ENCODE results near the gene OSTM1. TPM values are rescaled to one million over a fixed set of nuclear protein-coding genes. Genes with fewer than 3 reads are reported as not detected.
"Not testable (repeated sequence)": the region's sequence is repeated elsewhere in the genome, so short reads cannot be mapped to it uniquely, and the experiment has no call there.

Gene OSTM1
- total and polyA plus RNA-seq, 2 of the 13 experiments (the other 11 are each of a cell fraction or from before 2014, with no cell fraction given), result 8.7 to 20.5 TPM

- TF ChIP-seq ZNF703 (CRISPR knock-in tag; IDR thresholded peaks at IDR 0.05; ENCODE audit: borderline replicate concordance) (no peak), ZFP62 (CRISPR knock-in tag; IDR thresholded peaks at IDR 0.05) (no peak)
Observed at GRCh38 chr6:108013787-108014439, 60.6 kb downstream of the OSTM1 start (continued).

- no peak overlapping the region for H3K27ac ChIP-seq (ENCODE audit: extremely low read length, insufficient read depth, low read length)
- TF ChIP-seq ZNF577 (CRISPR knock-in tag; IDR thresholded peaks at IDR 0.05; ENCODE audit: borderline replicate concordance, low read depth) (no peak), ZBTB7A (CRISPR knock-in tag; IDR thresholded peaks at IDR 0.05) (no peak), ADNP (CRISPR knock-in tag; IDR thresholded peaks at IDR 0.05) (no peak), ZNF337 (CRISPR knock-in tag; IDR thresholded peaks at IDR 0.05; ENCODE audit: borderline replicate concordance, low read depth) (no peak), ZBTB4 (CRISPR knock-in tag; IDR thresholded peaks at IDR 0.05; ENCODE audit: borderline replicate concordance) (no peak), ZNF329 (CRISPR knock-in tag; IDR thresholded peaks at IDR 0.05; ENCODE audit: low read depth) (no peak), ZNF383 (CRISPR knock-in tag; IDR thresholded peaks at IDR 0.05; ENCODE audit: borderline replicate concordance) (no peak)
- no peaks in the 10 kb centered on the region for H3K79me2 ChIP-seq (ENCODE audit: insufficient read depth, low read length)
- no peaks in the 10 kb centered on the region for H3K27me3 ChIP-seq (ENCODE audit: control insufficient read depth in 1 of 2, insufficient read depth in 2 of 2, low read length in 2 of 2)
- in situ Hi-C loops (cut with HindIII; ENCODE audit: extremely low pct_ligation_motif_present, low pct_unique_long_range_greater_than_20kb) (no loop called here), intact Hi-C loops (cut with micrococcal nuclease; ENCODE audit: unreplicated experiment) (no loop called here)
- POLR2A ChIA-PET, result no interaction called here
- no peaks in the 10 kb centered on the region for H4K20me1 ChIP-seq (ENCODE audit: insufficient read depth, low read length)
- H2AFZ ChIP-seq (ENCODE audit: low read length), result no peak overlapping the region
- peaks cover 18% of the 10 kb centered on the region for H3K9me3 ChIP-seq (ENCODE audit: low read length)
- H3K36me3 ChIP-seq (replicated peaks in 1 of 2; ENCODE audit: control insufficient read depth in 1 of 2, insufficient read depth in 2 of 2, low read length in 2 of 2), result no peaks in the 10 kb centered on the region
- ATAC-seq (no peak), FAIRE-seq (no peak), DNase-seq (ENCODE audit: low spot score) (no peak)
- H3K4me1 ChIP-seq (ENCODE audit: insufficient read depth, low read length), result peaks cover 15% of the 10 kb centered on the region
- no peak overlapping the region for H3K9ac ChIP-seq (ENCODE audit: insufficient read depth, low read depth, low read length)
- no peak overlapping the region for H3K4me2 ChIP-seq (ENCODE audit: low read depth, low read length)
- BruUV-seq (replicated peaks), result no TSS peak
- H3K4me3 ChIP-seq (replicated peaks in 1 of 3; ENCODE audit: insufficient read depth in 1 of 3, low read depth in 2 of 3, low read length in 3 of 3), result no peak overlapping the region
- CTCF ChIA-PET (ENCODE audit: low intra/inter-chr PET ratio, low total read pairs), result no interaction called here
Observed at GRCh38 chr6:108009894-108010293, 64.6 kb downstream of the OSTM1 start.

- H3K79me2 ChIP-seq (ENCODE audit: insufficient read depth, low read length); ATAC-seq; POLR2A ChIA-PET; H3K27ac ChIP-seq (ENCODE audit: extremely low read length, insufficient read depth, low read length); H3K9ac ChIP-seq (ENCODE audit: insufficient read depth, low read depth, low read length); H3K36me3 ChIP-seq (replicated peaks in 1 of 2; ENCODE audit: control insufficient read depth in 1 of 2, insufficient read depth in 2 of 2, low read length in 2 of 2); intact Hi-C loops (cut with micrococcal nuclease; ENCODE audit: unreplicated experiment); FAIRE-seq; BruUV-seq (replicated peaks); H3K27me3 ChIP-seq (ENCODE audit: control insufficient read depth in 1 of 2, insufficient read depth in 2 of 2, low read length in 2 of 2); H2AFZ ChIP-seq (ENCODE audit: low read length); CTCF ChIA-PET (ENCODE audit: low intra/inter-chr PET ratio, low total read pairs); H3K4me3 ChIP-seq (replicated peaks in 1 of 3; ENCODE audit: insufficient read depth in 1 of 3, low read depth in 2 of 3, low read length in 3 of 3); H3K4me2 ChIP-seq (ENCODE audit: low read depth, low read length); DNase-seq (ENCODE audit: low spot score); H4K20me1 ChIP-seq (ENCODE audit: insufficient read depth, low read length); in situ Hi-C loops (cut with HindIII; ENCODE audit: extremely low pct_ligation_motif_present, low pct_unique_long_range_greater_than_20kb): not testable (repeated sequence)
- 94% methylated on average over 1 of the region's 1 CpG for WGBS (ENCODE audit: low lambda C conversion rate)
- peaks cover 18% of the 10 kb centered on the region for H3K9me3 ChIP-seq (ENCODE audit: low read length)
- peaks cover 15% of the 10 kb centered on the region for H3K4me1 ChIP-seq (ENCODE audit: insufficient read depth, low read length)
Observed at GRCh38 chr6:108009258-108009657, 65.3 kb downstream of the OSTM1 start.
